ENCODE data around the gene HES1. TPM values are rescaled to one million over a fixed set of nuclear protein-coding genes. Genes with fewer than 3 reads are reported as not detected.

The HES1 gene
- total RNA-seq, 1 donor from 2014 or later: 36.2 TPM

DNA sequence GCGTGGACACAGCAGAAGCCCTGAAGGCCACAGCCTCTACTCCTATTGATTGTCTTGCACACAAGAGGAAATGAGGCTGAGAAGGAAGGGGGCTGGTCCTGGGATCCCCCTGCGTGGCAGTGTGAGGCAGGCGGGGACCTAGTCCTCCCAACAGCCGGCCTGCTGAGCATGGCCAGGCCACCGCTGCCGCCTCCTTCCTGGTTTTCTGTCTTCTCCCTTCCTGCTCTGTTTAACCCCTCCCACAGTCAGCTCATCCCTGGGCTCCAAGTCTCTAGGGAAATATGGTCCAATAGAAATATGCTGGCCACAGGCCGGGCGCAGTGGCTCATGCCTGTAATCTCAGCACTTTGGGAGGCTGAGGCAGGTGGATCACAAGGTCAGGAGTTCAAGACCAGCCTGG, 42.1 kb upstream of the HES1 start:
- no peak overlapping the region for H3K27ac Mint-ChIP-seq (ENCODE audit: unreplicated experiment)
- TF ChIP-seq, protein P1, sequence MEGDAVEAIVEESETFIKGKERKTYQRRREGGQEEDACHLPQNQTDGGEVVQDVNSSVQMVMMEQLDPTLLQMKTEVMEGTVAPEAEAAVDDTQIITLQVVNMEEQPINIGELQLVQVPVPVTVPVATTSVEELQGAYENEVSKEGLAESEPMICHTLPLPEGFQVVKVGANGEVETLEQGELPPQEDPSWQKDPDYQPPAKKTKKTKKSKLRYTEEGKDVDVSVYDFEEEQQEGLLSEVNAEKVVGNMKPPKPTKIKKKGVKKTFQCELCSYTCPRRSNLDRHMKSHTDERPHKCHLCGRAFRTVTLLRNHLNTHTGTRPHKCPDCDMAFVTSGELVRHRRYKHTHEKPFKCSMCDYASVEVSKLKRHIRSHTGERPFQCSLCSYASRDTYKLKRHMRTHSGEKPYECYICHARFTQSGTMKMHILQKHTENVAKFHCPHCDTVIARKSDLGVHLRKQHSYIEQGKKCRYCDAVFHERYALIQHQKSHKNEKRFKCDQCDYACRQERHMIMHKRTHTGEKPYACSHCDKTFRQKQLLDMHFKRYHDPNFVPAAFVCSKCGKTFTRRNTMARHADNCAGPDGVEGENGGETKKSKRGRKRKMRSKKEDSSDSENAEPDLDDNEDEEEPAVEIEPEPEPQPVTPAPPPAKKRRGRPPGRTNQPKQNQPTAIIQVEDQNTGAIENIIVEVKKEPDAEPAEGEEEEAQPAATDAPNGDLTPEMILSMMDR (conservative IDR thresholded peaks at IDR 0.05): no peak
- peaks cover 64% of the 10 kb centered on the region for H3K4me1 Mint-ChIP-seq
- no peak overlapping the region for H3K4me3 Mint-ChIP-seq
- DNase-seq (ENCODE audit: low read depth, low spot score): no peak
- no peaks in the 10 kb centered on the region for H3K9me3 Mint-ChIP-seq
- peaks cover 29% of the 10 kb centered on the region for H3K27me3 Mint-ChIP-seq (ENCODE audit: low read depth)
- no peaks in the 10 kb centered on the region for H3K36me3 Mint-ChIP-seq (ENCODE audit: low read depth)

DNA sequence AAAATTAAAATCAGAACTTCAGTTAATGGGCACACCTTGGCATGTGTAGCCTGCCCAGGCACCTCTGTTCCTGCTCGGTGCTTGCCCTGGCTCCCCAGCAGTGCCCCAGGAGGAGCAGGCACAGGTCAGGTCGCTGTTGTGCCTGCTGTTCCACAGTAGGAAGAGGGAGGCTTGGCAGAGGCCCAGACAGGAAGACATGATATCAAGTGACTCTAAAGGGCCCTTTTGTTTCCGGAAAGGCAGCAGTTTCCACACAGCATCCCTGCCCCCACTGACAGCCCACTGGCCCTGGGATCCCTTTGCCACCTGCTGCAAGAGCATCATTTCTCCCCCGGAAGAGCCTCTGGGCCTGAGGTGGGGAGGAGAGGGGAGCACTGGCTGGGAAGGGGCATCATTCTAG, 40.5 kb upstream of the HES1 start:
- Mint-ChIP-seq H3K27ac (ENCODE audit: unreplicated experiment) (peak overlapping the region; percentile 5), H3K27me3 (ENCODE audit: low read depth) (peaks cover 38% of the 10 kb centered on the region)
- TF ChIP-seq, protein P1 (conservative IDR thresholded peaks at IDR 0.05): no peak

DNA sequence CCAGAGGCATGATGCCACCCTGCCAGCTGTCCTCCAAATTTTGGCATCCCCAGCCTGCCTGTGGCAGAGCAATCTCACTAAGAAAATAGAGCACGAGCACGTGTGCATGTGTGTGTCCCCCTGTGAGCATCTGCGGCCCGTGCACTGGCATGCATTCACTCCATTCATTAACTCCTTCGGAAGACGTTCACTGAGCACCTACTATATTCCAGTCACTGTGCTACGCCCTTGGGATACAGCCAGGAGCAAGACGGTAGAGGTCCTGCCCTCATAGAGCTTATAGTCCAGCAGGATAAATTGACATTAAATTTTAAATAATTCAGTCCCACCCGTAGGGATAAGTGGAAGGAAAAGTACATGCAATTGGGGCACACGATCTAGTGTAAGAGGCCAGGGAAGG, 40.0 kb upstream of the HES1 start:
- H3K27me3 Mint-ChIP-seq (ENCODE audit: low read depth): peaks cover 41% of the 10 kb centered on the region
- TF ChIP-seq, protein P1 (conservative IDR thresholded peaks at IDR 0.05): no peak
- peaks cover 66% of the 10 kb centered on the region for H3K4me1 Mint-ChIP-seq
- peak overlapping the region; percentile 5 for H3K27ac Mint-ChIP-seq (ENCODE audit: unreplicated experiment)
- no peaks in the 10 kb centered on the region for H3K36me3 Mint-ChIP-seq (ENCODE audit: low read depth)
- no peak overlapping the region for H3K4me3 Mint-ChIP-seq
- no peaks in the 10 kb centered on the region for H3K9me3 Mint-ChIP-seq
- no peak for DNase-seq (ENCODE audit: low read depth, low spot score)

More for the DNA sequence above, 40.5 kb upstream of the HES1 start:
- Mint-ChIP-seq H3K4me3 (no peak overlapping the region), H3K4me1 (peaks cover 69% of the 10 kb centered on the region), H3K36me3 (ENCODE audit: low read depth) (no peaks in the 10 kb centered on the region), H3K9me3 (no peaks in the 10 kb centered on the region)
- DNase-seq (ENCODE audit: low read depth, low spot score): no peak

DNA sequence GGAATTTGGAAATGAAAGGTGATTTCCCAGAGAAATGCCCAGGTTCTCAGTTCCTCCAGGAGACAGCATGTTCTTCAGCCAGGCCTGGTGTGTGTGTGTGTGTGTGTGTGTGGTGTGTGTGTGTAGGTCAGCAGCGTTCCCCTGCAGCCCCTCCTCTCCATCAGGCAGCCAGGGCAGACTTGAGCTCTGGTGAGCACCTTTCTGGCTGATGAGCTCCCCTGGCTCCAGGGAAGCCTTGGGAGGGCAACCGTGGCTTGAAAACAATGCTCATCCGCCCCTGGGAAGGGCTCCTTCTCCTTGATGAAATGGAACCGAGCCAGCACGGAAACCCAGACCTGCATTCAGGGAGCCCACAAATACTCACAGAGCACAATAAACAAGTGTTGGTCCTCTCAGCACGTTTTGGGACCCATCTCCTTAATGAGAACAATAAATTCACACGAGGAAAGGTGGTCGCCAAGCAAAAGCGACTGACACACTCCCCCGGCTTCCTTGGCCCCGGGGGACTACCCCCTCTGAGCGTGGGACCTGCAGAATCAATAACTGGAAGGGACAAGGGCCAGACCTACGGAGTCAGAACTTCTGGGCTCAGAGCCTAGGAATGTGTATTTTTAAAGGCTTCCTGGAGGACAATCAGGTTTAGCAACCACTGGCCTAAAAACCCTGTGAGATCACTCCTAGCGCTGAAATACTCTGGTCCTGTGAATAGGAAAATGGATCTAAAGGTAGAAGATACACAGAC, 38.6 kb upstream of the HES1 start:
- peak overlapping the region; percentile 20 for H3K27ac Mint-ChIP-seq (ENCODE audit: unreplicated experiment)
- H3K4me3 Mint-ChIP-seq: no peak overlapping the region
- no peaks in the 10 kb centered on the region for H3K36me3 Mint-ChIP-seq (ENCODE audit: low read depth)
- TF ChIP-seq, protein P1 (conservative IDR thresholded peaks at IDR 0.05): no peak
- no peaks in the 10 kb centered on the region for H3K9me3 Mint-ChIP-seq
- DNase-seq (ENCODE audit: low read depth, low spot score): no peak
- peaks cover 55% of the 10 kb centered on the region for H3K4me1 Mint-ChIP-seq
- peaks cover 44% of the 10 kb centered on the region for H3K27me3 Mint-ChIP-seq (ENCODE audit: low read depth)

DNA sequence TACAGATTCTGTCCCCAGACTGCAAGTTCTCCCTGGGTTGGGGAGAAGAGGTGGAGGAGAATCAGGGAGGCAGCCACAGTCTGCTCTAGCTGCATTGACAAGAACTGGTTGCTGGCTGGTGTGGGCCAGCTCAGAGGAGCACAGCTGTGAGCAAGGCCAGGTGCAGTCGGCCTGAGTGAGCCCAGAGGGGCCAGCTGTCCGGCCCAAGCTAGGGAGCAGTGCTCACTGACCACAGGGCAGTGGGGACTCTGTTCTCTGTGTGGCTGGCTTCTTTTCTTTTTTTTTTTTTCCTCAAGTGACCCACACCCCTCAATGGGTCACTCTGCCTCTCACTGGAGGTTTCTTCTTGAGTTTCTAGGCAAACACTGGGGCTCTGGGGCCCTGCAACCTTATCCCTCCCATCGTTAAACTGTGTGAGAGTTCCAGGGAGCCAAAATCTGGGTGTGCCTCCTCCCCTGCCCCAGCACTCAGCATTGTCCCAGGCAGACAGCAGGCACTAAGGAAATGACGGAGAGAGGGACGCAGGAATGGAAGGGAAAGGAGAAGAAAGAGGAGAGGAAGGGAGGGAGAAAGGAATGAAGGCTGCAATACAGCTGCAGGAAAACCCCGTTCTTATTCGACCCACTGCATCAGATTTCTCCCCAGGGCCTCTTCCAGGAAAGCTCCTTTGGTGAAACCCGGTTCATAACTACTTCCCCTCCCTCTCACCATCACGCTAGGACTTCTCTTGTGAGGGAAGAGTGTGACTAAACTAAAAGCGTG, 37.7 kb upstream of the HES1 start:
- Mint-ChIP-seq H3K27ac (ENCODE audit: unreplicated experiment) (no peak overlapping the region), H3K27me3 (ENCODE audit: low read depth) (peaks cover 52% of the 10 kb centered on the region), H3K4me3 (no peak overlapping the region), H3K9me3 (no peaks in the 10 kb centered on the region), H3K4me1 (peaks cover 47% of the 10 kb centered on the region), H3K36me3 (ENCODE audit: low read depth) (no peaks in the 10 kb centered on the region)
- TF ChIP-seq, protein P1 (conservative IDR thresholded peaks at IDR 0.05): no peak
- DNase-seq (ENCODE audit: low read depth, low spot score): no peak
